ENCODE results near the gene PALM.

The PALM gene, protein sequence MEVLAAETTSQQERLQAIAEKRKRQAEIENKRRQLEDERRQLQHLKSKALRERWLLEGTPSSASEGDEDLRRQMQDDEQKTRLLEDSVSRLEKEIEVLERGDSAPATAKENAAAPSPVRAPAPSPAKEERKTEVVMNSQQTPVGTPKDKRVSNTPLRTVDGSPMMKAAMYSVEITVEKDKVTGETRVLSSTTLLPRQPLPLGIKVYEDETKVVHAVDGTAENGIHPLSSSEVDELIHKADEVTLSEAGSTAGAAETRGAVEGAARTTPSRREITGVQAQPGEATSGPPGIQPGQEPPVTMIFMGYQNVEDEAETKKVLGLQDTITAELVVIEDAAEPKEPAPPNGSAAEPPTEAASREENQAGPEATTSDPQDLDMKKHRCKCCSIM

DNA sequence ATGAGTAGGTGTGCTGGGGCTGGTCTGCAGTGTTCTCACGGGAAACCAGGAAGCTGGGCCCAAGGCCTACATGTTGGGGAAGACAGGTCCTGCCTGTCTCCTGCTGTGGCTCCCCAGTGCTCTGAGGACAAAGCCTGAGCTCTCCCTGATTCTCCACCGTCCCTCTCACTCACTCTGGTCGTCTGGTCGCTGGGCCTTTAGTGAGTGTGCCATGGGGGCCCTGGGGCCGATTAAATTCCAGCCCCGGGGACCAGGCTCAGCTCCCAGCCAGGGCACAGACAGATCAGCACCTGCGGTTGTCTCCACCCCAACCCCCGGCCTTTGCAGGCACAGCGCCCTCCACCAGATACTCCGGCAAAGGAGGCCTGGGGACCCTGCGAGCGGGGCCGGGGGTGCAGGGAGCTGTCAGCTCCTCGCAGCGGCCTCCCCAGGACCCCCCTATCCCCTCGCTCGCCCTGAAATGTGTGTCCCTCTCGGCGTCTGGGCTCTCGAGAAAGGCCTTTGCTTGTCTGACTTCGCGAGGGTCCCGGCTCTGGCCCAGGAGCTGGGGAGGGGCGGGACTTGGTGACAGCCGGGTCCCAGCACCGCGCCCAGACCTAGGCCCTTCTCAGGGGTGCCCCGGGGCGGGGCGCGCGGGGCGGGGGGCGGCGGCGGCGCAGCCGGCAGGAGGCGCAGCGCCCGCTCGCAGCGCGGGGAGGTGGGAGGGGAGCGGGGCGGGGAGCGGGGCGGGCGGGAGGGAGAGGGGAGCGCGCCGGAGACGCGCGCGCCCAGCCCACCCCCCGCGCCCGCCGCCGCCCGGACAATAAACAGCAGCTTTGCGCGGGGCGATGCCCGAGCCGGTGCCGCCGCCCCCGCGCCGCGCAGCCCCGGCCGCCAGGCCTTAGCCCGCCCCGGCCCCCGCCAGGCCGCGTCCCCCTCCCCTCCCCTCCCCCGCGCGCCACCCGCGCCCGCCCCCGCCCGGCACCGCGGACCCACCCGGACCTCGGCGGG, at the start of gene PALM:
Gene PALM, plus strand, starts transcription at position 782 of the 990 bp plus-strand sequence. CDS start 212 bp downstream, outside the sequence.
- TF ChIP-seq CTCF (IDR thresholded peaks at IDR 0.05; ENCODE audit: low read length, missing control alignments): no peak
- H3K4me3 ChIP-seq (replicated peaks; ENCODE audit: low read depth, low read length): peak within 1 kb of the TSS; percentile 57
- DNase-seq (ENCODE audit: low read depth): no peak

DNA sequence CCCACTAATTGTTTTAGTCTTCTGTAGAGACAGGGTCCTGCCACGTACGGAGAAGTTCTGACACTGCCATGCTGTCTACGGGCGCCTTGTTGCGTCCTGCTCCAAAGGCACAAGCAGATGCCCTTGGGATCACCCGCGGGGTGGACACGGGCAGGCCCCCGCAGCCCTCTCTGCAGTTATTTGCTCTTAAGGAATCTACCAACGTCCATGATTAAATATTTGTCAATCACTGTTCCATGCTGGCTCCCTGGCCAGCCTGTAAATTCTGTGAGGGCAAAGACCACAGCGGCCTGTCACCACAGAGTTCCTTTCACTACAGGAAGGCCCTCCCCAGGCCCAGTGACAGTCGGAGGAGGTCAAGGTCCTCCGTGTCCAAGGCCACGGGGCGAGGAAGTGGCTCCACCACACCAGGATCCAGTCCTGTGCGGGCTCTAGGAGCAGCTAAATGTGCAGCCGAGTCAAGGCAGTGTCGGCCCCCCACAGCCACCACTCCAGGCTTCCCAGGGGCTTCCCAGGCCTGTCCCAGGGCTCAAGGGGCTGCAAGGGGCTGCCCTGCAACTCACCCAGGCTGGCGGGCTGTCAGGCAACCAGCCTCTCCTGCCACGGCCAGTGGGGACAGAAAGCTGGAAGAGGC, 47.8 kb upstream of the PALM start:
- no peak for DNase-seq (ENCODE audit: low read depth)
- TF ChIP-seq CTCF (IDR thresholded peaks at IDR 0.05; ENCODE audit: low read length, missing control alignments): no peak
- peak overlapping the region; percentile 77 for H3K4me3 ChIP-seq (replicated peaks; ENCODE audit: low read depth, low read length)

GRCh38 chr19:661427-662196, 47.1 kb upstream of the PALM start:
- no peak for DNase-seq (ENCODE audit: low read depth)
- peak overlapping the region; percentile 77 for H3K4me3 ChIP-seq (replicated peaks; ENCODE audit: low read depth, low read length)
- TF ChIP-seq CTCF (IDR thresholded peaks at IDR 0.05; ENCODE audit: low read length, missing control alignments): no peak

GRCh38 chr19:662207-662961, 46.4 kb upstream of the PALM start:
- TF ChIP-seq CTCF (IDR thresholded peaks at IDR 0.05; ENCODE audit: low read length, missing control alignments): no peak
- peak overlapping the region; percentile 77 for H3K4me3 ChIP-seq (replicated peaks; ENCODE audit: low read depth, low read length)
- peak; percentile 28 for DNase-seq (ENCODE audit: low read depth)

DNA sequence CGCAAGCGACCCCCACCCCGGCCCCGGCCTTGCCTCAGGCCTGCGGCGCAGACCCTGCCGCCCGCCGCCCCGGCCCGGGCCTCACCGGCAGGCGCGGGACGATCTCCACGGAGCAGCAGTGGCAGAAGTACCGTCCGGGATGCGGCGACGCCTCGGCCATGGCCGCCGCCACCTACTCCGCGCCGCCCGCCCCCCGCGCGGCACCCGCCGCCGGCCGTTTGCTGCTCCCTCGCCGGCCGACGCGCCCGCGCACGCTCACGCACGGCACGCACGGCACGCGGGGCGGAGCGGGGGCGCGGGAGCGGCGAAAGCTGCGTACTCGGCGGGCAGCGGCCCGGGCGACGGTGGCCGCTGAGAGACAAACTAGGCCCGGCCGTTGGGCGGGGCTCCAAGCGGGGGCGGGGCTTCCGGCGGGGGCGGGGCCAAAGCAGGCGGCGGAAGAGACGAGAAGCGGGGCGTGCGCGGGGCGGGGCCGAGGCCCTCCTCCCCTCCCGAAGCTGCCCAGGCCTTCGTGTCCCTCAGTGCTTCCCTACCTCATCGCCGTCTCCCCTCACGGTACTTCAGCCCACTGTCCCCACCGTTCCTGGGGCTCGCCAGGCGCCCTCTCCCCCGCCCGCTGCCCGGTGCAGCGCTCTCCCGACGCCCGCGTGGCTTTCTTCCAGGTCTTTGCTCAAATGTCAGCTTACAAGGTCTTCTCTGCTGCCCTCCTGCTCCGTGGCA, 45.6 kb upstream of the PALM start, which contains the start of gene RNF126:
Gene RNF126, minus strand, starts transcription at position 253 of the 720 bp plus-strand sequence. Its CDS starts 93 bp downstream, at position 160.
- H3K4me3 ChIP-seq (replicated peaks; ENCODE audit: low read depth, low read length): peak within 1 kb of the TSS; percentile 77
- TF ChIP-seq CTCF (IDR thresholded peaks at IDR 0.05; ENCODE audit: low read length, missing control alignments): no peak
- peak; percentile 92 for DNase-seq (ENCODE audit: low read depth)

Measured in fibroblast of pulmonary artery (primary cell).